Sciatic nerve (tissue), 2 donors: ENCODE results near the gene IGSF9B. TPM values are rescaled to one million over a fixed set of nuclear protein-coding genes. Genes with fewer than 3 reads are reported as not detected.

Experiments used
- ATAC-seq: fragments of 200-7000 bp; cut with Tn5 transposase; one replicate; pipeline ENCODE4 v1.9.1; 2020; ENCODE audit warnings: mild to moderate bottlenecking, moderate library complexity
- DNase-seq: peaks from one replicate; pipeline ENCODE4 v3.0.0-alpha.2; 2020; ENCODE audit warnings: low spot score
- intact Hi-C: fragments of 100-400 bp; cut with DNase I; formaldehyde crosslinking; loops from one replicate; pipeline ENCODE4 v1.14.2; 2022
- total RNA-seq: library from RNA; stranded (reverse); fragmentation: NEBNext Ultra II Directional; extraction: Animal tissue kit (Norgen Biotek cat#: 25700); gene quantifications from one replicate; pipeline ENCODE4 v1.2.1, GENCODE V29; 2021
- donor health status: DM: no; HTN: no; CAD: no.
- donor health status: DM: no; HTN: no; CAD: no.

The IGSF9B gene
- total RNA-seq, 1 donor from 2014 or later = 13.5 TPM

- ATAC-seq = no peak
- DNase-seq = no peak
- intact Hi-C loops = no loop called here
These were observed 29.5 kb upstream of the IGSF9B start for GRCh38 chr11:133985981-133986944.

DNA sequence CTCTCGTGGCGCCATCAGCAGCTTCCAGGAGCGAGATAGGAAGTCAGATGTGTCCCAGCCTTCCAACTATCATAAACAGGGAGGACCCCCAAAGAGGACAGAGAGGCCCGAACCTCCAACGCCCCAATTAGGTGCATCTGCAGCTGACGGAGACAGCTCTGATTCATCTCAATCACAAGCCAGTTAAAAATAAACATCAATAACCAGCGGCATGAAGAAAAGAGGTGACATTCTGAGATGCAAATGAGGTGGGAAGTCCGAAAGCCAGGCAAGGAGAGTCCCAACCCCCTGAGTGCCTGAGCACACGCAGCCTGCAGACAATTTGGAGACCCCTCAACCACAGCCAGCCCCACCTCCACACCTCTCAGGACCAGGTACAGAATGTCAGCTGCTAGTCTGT lies 28.1 kb upstream of the IGSF9B start:
- intact Hi-C loops = no loop called here
- no peak for DNase-seq
- no peak for ATAC-seq

DNA sequence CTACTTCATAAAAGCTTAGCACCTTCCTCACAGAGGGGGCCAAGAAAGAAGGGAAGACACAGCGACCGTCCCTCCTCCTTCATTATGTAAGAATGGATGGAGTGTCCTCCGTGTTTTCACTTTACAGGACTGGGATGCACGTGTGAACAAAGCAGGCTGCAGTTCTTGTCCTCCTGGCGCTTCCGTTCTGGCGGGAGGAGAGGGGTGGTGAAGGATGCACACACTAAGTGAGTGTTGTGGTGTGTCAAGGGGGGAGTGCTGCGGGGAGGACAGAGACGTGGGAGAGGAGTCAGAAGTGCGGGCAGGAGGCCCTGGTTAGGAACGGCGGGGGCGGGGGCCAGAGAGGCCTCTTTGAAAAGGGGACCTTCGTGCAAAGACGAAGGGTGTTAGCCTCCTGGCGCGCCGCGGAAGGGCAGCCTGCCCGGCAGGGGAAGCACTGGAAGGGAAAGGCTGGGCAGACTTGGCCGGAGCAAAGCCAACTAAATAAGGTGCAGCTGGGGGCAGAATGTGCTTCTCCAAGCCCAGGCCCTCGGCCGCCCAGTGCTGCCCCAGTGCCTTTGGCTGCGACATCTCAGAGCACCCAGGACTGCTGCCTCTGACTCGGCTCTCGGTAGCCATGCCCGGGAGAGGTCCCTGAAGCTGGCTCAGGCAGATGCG lies 27.0 kb upstream of the IGSF9B start:
- ATAC-seq = no peak
- DNase-seq = no peak
- intact Hi-C loops = no loop called here

DNA sequence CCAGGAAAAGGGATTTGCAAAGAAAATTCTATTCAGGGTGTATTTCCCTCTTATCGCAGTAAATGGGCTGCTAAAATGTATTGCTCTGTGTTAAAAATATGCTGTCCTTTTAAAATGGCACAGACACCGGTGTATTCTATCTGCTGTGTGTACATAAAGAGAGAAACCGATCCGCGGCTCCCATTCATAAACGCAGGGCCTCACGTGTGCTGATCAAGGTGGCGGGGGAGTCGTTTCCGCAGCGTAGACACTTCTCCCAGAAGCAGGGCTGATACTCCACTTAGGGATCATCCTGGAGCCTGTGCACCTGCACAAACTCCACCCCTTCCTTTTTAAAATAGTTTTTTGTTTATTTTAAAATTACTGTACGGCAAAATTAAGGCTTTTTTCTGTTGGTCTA lies 26.1 kb upstream of the IGSF9B start:
- intact Hi-C loops = no loop called here
- ATAC-seq = no peak
- DNase-seq = no peak

DNA sequence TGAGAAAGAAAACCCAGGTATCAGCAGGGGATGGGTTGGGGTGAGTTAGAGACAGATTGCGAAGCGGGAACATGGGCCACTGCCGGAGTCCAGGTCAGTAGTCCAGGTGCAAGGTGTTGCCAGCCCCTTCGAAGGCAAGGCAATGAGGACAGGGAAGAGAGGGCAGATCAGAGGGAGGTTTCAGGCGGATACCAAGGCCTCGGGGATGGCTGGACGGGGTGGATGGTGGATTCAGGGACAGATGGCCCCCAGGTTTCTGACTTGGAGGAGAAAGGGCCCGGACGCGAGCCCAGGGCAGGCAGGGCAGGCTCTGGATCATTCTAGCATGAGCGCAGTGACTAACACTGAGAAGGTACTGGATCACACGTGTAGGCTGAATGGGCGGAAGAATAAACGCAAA lies 25.4 kb upstream of the IGSF9B start:
- intact Hi-C loops = no loop called here
- ATAC-seq (no peak), DNase-seq (no peak)

- DNase-seq (no peak), ATAC-seq (peak; percentile 31)
- intact Hi-C loops = no loop called here
These were observed 24.4 kb upstream of the IGSF9B start for GRCh38 chr11:133981156-133981555.

DNA sequence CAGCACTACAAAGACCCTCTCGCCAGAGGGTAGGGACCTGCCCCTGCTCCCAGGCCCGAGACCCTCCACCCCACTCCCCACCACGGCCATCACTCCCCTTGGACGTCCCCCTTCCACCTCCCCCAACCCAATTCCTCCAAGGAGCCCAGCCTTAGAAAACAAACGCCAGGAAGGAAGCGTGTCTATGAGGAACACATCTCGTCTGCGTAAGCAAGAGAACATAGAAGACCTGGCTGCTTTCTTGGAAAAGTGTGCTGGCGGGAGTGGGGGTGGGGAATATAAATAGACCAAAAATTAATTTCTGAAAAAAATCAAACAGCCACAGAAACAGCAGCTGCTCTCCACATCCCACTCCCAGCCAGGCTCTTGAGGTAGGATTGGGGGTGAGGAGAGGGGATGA lies 23.9 kb upstream of the IGSF9B start:
- no peak for DNase-seq
- ATAC-seq = no peak
- intact Hi-C loops = no loop called here

GRCh38 chr11:133978794-133979193 lies 22.0 kb upstream of the IGSF9B start:
- ATAC-seq (no peak), DNase-seq (no peak)
- intact Hi-C loops = no loop called here

DNA sequence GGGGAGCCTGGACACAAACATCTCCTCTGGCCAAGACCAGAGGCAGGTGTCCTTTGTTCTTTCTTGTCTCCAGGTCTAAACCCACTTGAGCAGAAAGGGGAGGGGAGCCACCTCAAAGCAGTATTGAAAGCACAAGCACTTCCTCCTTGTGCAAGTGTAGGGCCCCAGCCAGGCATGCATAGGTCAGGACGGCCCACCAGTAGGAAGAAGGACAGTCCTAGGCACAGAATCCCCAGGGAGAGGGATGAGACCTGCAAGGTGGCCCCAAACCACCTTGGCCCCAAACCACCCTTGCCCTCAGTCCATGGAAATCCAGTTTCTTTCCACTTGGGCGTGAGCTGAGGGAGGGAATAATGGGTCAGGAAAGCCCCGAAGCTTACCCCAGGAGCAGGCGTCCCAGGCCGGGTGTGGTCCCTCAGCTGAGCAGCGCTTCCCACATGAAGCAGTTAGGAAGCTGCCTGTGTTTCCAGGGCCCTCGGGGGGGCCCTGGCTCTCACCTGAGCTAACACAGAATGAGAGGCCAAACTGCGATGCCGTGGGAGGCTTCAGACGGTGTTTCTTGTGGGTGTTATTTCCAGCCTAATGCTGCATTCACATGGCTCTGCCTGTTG lies 20.4 kb upstream of the IGSF9B start:
- ATAC-seq = no peak
- no peak for DNase-seq
- intact Hi-C loops = no loop called here

GRCh38 chr11:133975488-133975849 lies 18.7 kb upstream of the IGSF9B start:
- ATAC-seq (no peak), DNase-seq (no peak)
- intact Hi-C loops = no loop called here

- DNase-seq (no peak), ATAC-seq (no peak)
- intact Hi-C loops = no loop called here
These were observed 18.2 kb upstream of the IGSF9B start for GRCh38 chr11:133974836-133975487.

DNA sequence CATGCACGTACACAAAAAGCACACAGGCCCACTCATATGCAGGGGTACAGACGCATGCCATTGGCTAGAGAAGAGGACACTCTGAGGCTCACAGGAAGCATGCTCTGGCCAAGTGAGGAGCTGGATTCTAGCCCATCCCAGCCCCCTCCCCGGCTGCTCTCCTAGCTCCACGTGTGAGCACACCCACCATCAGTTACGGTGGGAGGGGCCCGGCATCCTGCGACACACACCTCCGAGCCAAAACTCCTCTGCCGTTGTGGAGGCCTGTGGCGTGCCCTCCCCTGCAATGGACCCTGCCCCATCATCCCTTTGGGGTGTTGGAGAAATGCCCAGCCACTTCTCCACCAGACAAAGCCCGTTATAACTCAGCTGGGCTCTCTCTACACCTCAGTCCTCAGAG lies 15.1 kb upstream of the IGSF9B start:
- ATAC-seq (no peak), DNase-seq (no peak)
- intact Hi-C loops = no loop called here

- intact Hi-C loops = no loop called here
- DNase-seq (no peak), ATAC-seq (no peak)
These were observed 12.3 kb upstream of the IGSF9B start for GRCh38 chr11:133969112-133969511.

GRCh38 chr11:133968300-133968699 lies 11.5 kb upstream of the IGSF9B start:
- DNase-seq = no peak
- intact Hi-C loops = no loop called here
- no peak for ATAC-seq

DNA sequence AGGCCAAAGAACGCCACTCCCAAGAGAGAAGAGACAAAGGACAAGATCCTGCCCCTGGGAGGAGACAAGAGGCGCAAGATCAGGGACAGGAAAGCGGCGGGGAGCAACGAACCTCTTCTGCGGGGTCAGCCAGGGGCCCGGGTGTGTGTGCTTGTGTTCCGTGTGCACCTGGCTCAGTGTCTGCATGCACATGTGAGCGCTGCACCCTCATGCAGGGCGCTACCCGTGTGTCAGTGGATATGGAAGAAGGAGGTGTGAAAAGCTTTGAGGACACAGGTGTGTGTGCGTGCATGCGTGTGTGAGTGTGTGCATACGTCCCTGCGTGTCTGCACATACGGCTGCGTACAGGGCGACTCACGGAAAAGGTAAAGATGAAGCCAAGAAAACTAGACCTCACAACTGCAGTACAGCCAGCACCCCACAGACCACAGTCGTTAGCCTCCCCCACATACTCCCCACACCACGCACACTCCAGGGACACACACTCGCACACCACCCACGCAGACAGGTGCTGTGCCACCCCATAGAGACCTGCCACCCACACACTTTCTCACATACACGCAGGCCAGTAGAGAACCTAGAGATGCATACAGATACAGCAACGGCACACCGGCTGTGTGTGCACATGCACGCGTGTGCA lies 11.0 kb upstream of the IGSF9B start:
- intact Hi-C loops = no loop called here
- DNase-seq = no peak

GRCh38 chr11:133966921-133967598 lies 10.3 kb upstream of the IGSF9B start:
- intact Hi-C loops = no loop called here
- peak; percentile 34 for ATAC-seq
- DNase-seq = peak; percentile 71

More for the DNA sequence above, 11.0 kb upstream of the IGSF9B start:
- ATAC-seq = no peak

- peak; percentile 41 for ATAC-seq
- intact Hi-C loops = no loop called here
- peak; percentile 69 for DNase-seq
These were observed 9.4 kb upstream of the IGSF9B start for GRCh38 chr11:133966172-133966651.

DNA sequence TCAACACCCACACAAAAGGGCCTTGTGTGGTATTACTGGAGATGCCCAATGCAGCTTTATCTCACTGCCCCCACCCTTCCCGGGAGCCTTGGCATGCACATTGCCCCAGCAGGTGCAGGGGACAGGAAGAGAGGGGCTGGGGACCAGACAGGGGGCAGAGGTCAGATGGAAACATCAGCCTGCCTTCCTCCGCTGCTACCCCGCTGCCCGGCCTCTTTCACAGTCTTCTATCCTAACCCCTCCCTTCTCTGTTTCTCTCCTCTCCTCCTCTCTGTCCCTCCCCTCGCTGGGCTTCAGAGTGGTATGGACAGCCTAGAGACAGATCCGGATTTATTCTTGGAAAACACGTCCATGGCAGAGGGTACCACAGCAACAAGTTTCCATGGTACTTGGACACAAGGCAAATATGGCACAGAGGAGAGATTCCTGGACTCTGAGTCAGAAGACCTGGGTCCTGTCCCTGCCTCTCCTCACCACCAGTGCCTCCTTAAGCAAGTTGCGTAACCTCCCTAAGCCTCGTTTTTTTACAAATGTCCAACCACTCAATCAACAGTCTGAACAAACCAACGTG lies 8.3 kb upstream of the IGSF9B start:
- intact Hi-C loops = no loop called here
- DNase-seq = no peak

More for the DNA sequence above, 8.3 kb upstream of the IGSF9B start:
- ATAC-seq = peak; percentile 49
